ENCODE results near the gene ENAM. TPM values are rescaled to one million over a fixed set of nuclear protein-coding genes. Genes with fewer than 3 reads are reported as not detected.

The ENAM gene
- total and polyA plus RNA-seq, 2 of the 13 experiments (the other 11 are each of a cell fraction or from before 2014, with no cell fraction given): not detected

GRCh38 chr4:70674731-70675130 is 46.2 kb downstream of the ENAM start:
- H2AFZ ChIP-seq (ENCODE audit: low read length): no peak overlapping the region
- ATAC-seq: no peak
- H3K4me2 ChIP-seq (ENCODE audit: low read depth, low read length): no peak overlapping the region
- no peaks in the 10 kb centered on the region; a peak in 1 of 5 replicates for H3K27me3 ChIP-seq (ENCODE audit: control insufficient read depth in 1 of 2, insufficient read depth in 2 of 2, low read length in 2 of 2)
- WGBS (ENCODE audit: low lambda C conversion rate): 47% methylated on average over 1 of the region's 1 CpG
- H3K4me3 ChIP-seq (replicated peaks in 1 of 3; ENCODE audit: insufficient read depth in 1 of 3, low read depth in 2 of 3, low read length in 3 of 3): no peak overlapping the region
- H3K4me1 ChIP-seq (ENCODE audit: insufficient read depth, low read length): no peaks in the 10 kb centered on the region
- DNase-seq (ENCODE audit: low spot score): no peak
- TF ChIP-seq SAP130 (CRISPR knock-in tag; IDR thresholded peaks at IDR 0.05; ENCODE audit: low read depth): no peak
- TF ChIP-seq TARDBP (CRISPR knock-in tag; IDR thresholded peaks at IDR 0.05): no peak
- TF ChIP-seq SUZ12 (IDR thresholded peaks at IDR 0.05; ENCODE audit: low read depth, low read length): no peak
- no peak for TF ChIP-seq KAT2B (IDR thresholded peaks at IDR 0.05; ENCODE audit: borderline replicate concordance, low read depth, low read length)
- no peak overlapping the region for H3K27ac ChIP-seq (ENCODE audit: extremely low read length, insufficient read depth, low read length)
- ChIA-PET CTCF (ENCODE audit: low intra/inter-chr PET ratio, low total read pairs) (no interaction called here), POLR2A (no interaction called here)
- H4K20me1 ChIP-seq (ENCODE audit: insufficient read depth, low read length): no peaks in the 10 kb centered on the region
- intact Hi-C loops (cut with micrococcal nuclease; ENCODE audit: unreplicated experiment) (no loop called here), in situ Hi-C loops (cut with HindIII; ENCODE audit: extremely low pct_ligation_motif_present, low pct_unique_long_range_greater_than_20kb) (loop anchor here (25.0 kb wide), 2 partner anchors 338 to 1038 kb away; no protein-coding TSS in a partner anchor)
- no TSS peak for BruUV-seq (replicated peaks)
- no peaks in the 10 kb centered on the region for H3K36me3 ChIP-seq (replicated peaks in 1 of 2; ENCODE audit: control insufficient read depth in 1 of 2, insufficient read depth in 2 of 2, low read length in 2 of 2)
- no peak overlapping the region for H3K9ac ChIP-seq (ENCODE audit: insufficient read depth, low read depth, low read length)
- no peaks in the 10 kb centered on the region for H3K9me3 ChIP-seq (ENCODE audit: low read length)
- H3K79me2 ChIP-seq (ENCODE audit: insufficient read depth, low read length): no peaks in the 10 kb centered on the region
- FAIRE-seq: no peak

GRCh38 chr4:70676554-70677090 is 48.1 kb downstream of the ENAM start:
- H3K9me3 ChIP-seq (ENCODE audit: low read length): no peaks in the 10 kb centered on the region
- no peak overlapping the region for H3K4me3 ChIP-seq (replicated peaks in 1 of 3; ENCODE audit: insufficient read depth in 1 of 3, low read depth in 2 of 3, low read length in 3 of 3)
- no peaks in the 10 kb centered on the region for H3K4me1 ChIP-seq (ENCODE audit: insufficient read depth, low read length)
- no peak for ATAC-seq
- H2AFZ ChIP-seq (ENCODE audit: low read length): no peak overlapping the region
- no peaks in the 10 kb centered on the region for H3K36me3 ChIP-seq (replicated peaks in 1 of 2; ENCODE audit: control insufficient read depth in 1 of 2, insufficient read depth in 2 of 2, low read length in 2 of 2)
- intact Hi-C loops (cut with micrococcal nuclease; ENCODE audit: unreplicated experiment): no loop called here
- POLR2A ChIA-PET: no interaction called here
- WGBS (ENCODE audit: low lambda C conversion rate): 74% methylated on average over 6 of the region's 6 CpGs
- no peak for TF ChIP-seq CCDC6 (CRISPR knock-in tag; IDR thresholded peaks at IDR 0.05)
- no peak for TF ChIP-seq NCOA2 (CRISPR knock-in tag; IDR thresholded peaks at IDR 0.05)
- TF ChIP-seq XRCC5 (optimal IDR thresholded peaks at IDR 0.05; ENCODE audit: low read length): no peak
- no peak for TF ChIP-seq NCOR1 (IDR thresholded peaks at IDR 0.05; ENCODE audit: borderline replicate concordance, low read length)
- TF ChIP-seq TAF1 (CRISPR knock-in tag; IDR thresholded peaks at IDR 0.05): no peak
- TF ChIP-seq KAT8 (CRISPR knock-in tag; IDR thresholded peaks at IDR 0.05): no peak
- no peak for TF ChIP-seq HOXD1 (CRISPR knock-in tag; IDR thresholded peaks at IDR 0.05)
- no peak for TF ChIP-seq ZNF143 (CRISPR knock-in tag; IDR thresholded peaks at IDR 0.05)
- no peak for TF ChIP-seq TIGD3 (CRISPR knock-in tag; IDR thresholded peaks at IDR 0.05; ENCODE audit: borderline replicate concordance)
- TF ChIP-seq ATF7 (IDR thresholded peaks at IDR 0.05): no peak
- no peak for TF ChIP-seq ATF7 (CRISPR knock-in tag; IDR thresholded peaks at IDR 0.05)
- TF ChIP-seq RORA (CRISPR knock-in tag; IDR thresholded peaks at IDR 0.05): no peak
- TF ChIP-seq HDAC1 (CRISPR knock-in tag; IDR thresholded peaks at IDR 0.05): no peak
- no peaks in the 10 kb centered on the region for H3K79me2 ChIP-seq (ENCODE audit: insufficient read depth, low read length)
- FAIRE-seq: no peak
- H4K20me1 ChIP-seq (ENCODE audit: insufficient read depth, low read length): no peaks in the 10 kb centered on the region
- CTCF ChIA-PET (ENCODE audit: low intra/inter-chr PET ratio, low total read pairs): no interaction called here
- H3K27ac ChIP-seq (ENCODE audit: extremely low read length, insufficient read depth, low read length): no peak overlapping the region
- no peaks in the 10 kb centered on the region; a peak in 1 of 5 replicates for H3K27me3 ChIP-seq (ENCODE audit: control insufficient read depth in 1 of 2, insufficient read depth in 2 of 2, low read length in 2 of 2)
- H3K9ac ChIP-seq (ENCODE audit: insufficient read depth, low read depth, low read length): no peak overlapping the region
- in situ Hi-C loops (cut with HindIII; ENCODE audit: extremely low pct_ligation_motif_present, low pct_unique_long_range_greater_than_20kb): no loop called here
- DNase-seq (ENCODE audit: low spot score): no peak
- no TSS peak for BruUV-seq (replicated peaks)
- no peak overlapping the region for H3K4me2 ChIP-seq (ENCODE audit: low read depth, low read length)
